T-cell (primary cell): ENCODE data around the gene GAS5. TPM values are rescaled to one million over a fixed set of nuclear protein-coding genes. Genes with fewer than 3 reads are reported as not detected.
A peak's percentile ranks its signal among the peaks of the same experiment; 100 is the strongest.
"Not testable (repeated sequence)": the region's sequence is repeated elsewhere in the genome, so short reads cannot be mapped to it uniquely, and the experiment has no call there.

Experiments
- ATAC-seq, 4 experiments: fragments of 200-7000 bp in 3 of 4; fragments of 150-1000 bp in 1 of 4; cut with Tn5 transposase; replicated peaks in 1 of 4; 1 replicate in 3 of 4; 2 replicates in 1 of 4; pipeline ENCODE4 v1.10.0; 2021; ENCODE audit warnings: moderate library complexity in 3 of 4, mild to moderate bottlenecking in 2 of 4, moderate number of reproducible peaks in 1 of 4
- CTCF ChIA-PET, 2 donors: fragments of 300-600 bp; sonication (Branson Sonifier 250); formaldehyde crosslinking; loops; one replicate each; lab custom pipeline; 2022; ENCODE audit warnings: antibody characterized with exemption in 2 of 2; lab: Charles Lee
- POLR2A ChIA-PET, 2 donors: fragments of 300-600 bp; sonication (Branson Sonifier 250); formaldehyde crosslinking; loops; one replicate each; lab custom pipeline; 2022; ENCODE audit warnings: antibody characterized with exemption in 2 of 2; lab: Charles Lee
- DNase-seq, 35 experiments: peaks; one replicate each; pipeline versions ENCODE4 v3.0.0 to v3.0.0-alpha.2; 2013 to 2023
- H3K27ac ChIP-seq: one replicate; pipeline ENCODE4 v1.5.1; 2013; ENCODE audit warnings: low read length
- H3K27me3 ChIP-seq, 2 experiments: replicated peaks in 1 of 2; 1 replicate in 1 of 2; 2 replicates in 1 of 2; pipeline versions ENCODE4 v1.6.1 to v1.7.0; 2013; ENCODE audit warnings: low read length in 1 of 2, mixed read lengths in 1 of 2; ENCODE audit not compliant: control insufficient read depth in 2 of 2, insufficient read depth in 2 of 2; ENCODE audit errors: extremely low read depth in 1 of 2
- H3K36me3 ChIP-seq, 2 donors: 1 replicate in 1 of 2; 2 replicates in 1 of 2; pipeline versions ENCODE4 v1.6.1 to v1.7.0; 2013; ENCODE audit warnings: low read length in 1 of 2; ENCODE audit not compliant: control insufficient read depth in 2 of 2, insufficient read depth in 1 of 2; ENCODE audit errors: extremely low read depth in 1 of 2
- H3K4me1 ChIP-seq, 2 experiments: 1 replicate in 1 of 2; 2 replicates in 1 of 2; pipeline versions ENCODE4 v1.6.1 to v1.7.0; 2013; ENCODE audit warnings: low read length in 2 of 2, mixed read lengths in 1 of 2; ENCODE audit not compliant: insufficient read depth in 2 of 2, control insufficient read depth in 1 of 2; ENCODE audit errors: extremely low read depth in 1 of 2
- H3K4me3 ChIP-seq, 2 donors: 1 replicate in 1 of 2; 2 replicates in 1 of 2; pipeline versions ENCODE4 v1.5.1 to v1.7.0; 2013; ENCODE audit warnings: mild to moderate bottlenecking in 2 of 2, low read length in 1 of 2, moderate library complexity in 1 of 2; ENCODE audit not compliant: control insufficient read depth in 1 of 2; ENCODE audit errors: extremely low read depth in 1 of 2
- H3K9me3 ChIP-seq: 2 replicates; pipeline ENCODE4 v1.7.0; 2013
- H3K27ac Mint-ChIP-seq, 2 donors: one replicate each; pipeline ENCODE4 v1.8.0; 2020 to 2021; ENCODE audit warnings: mild to moderate bottlenecking in 2 of 2, mixed read lengths in 2 of 2
- H3K27me3 Mint-ChIP-seq, 2 donors: one replicate each; pipeline ENCODE4 v1.8.0; 2021 to 2022; ENCODE audit warnings: mixed read lengths in 2 of 2
- H3K36me3 Mint-ChIP-seq: one replicate; pipeline ENCODE4 v1.8.0; 2021; ENCODE audit warnings: mixed read lengths
- H3K4me1 Mint-ChIP-seq, 3 donors: one replicate each; pipeline ENCODE4 v1.8.0; 2020 to 2022; ENCODE audit warnings: mixed read lengths in 3 of 3, mild to moderate bottlenecking in 1 of 3
- H3K4me3 Mint-ChIP-seq, 3 donors: one replicate each; pipeline ENCODE4 v1.8.0; 2020 to 2022; ENCODE audit warnings: mild to moderate bottlenecking in 3 of 3, mixed read lengths in 3 of 3, moderate library complexity in 3 of 3
- H3K9me3 Mint-ChIP-seq, 3 donors: one replicate each; pipeline ENCODE4 v1.8.0; 2020 to 2022; ENCODE audit warnings: mixed read lengths in 3 of 3
- WGBS: methylation state at CpG from one replicate; pipeline ENCODE4 v1.1.5; 2013; ENCODE audit warnings: missing lambda C conversion rate; ENCODE audit not compliant: insufficient coverage; 5-methylcytosine and 5-hydroxymethylcytosine counted together
- total RNA-seq, 35 experiments: library from RNA in 6 of 35; stranded (reverse) in 6 of 35; fragments of 120-200 nt in 1 of 35; gene quantifications; one replicate each; pipeline versions ENCODE4 v1.2.1 to v1.2.4 and lab custom pipeline; 2013 to 2026

The GAS5 gene
- total RNA-seq, 5 donors from 2014 or later (not counting 1 experiment from before 2014, with no cell fraction given): 638 to 881 (median 772) TPM

DNA sequence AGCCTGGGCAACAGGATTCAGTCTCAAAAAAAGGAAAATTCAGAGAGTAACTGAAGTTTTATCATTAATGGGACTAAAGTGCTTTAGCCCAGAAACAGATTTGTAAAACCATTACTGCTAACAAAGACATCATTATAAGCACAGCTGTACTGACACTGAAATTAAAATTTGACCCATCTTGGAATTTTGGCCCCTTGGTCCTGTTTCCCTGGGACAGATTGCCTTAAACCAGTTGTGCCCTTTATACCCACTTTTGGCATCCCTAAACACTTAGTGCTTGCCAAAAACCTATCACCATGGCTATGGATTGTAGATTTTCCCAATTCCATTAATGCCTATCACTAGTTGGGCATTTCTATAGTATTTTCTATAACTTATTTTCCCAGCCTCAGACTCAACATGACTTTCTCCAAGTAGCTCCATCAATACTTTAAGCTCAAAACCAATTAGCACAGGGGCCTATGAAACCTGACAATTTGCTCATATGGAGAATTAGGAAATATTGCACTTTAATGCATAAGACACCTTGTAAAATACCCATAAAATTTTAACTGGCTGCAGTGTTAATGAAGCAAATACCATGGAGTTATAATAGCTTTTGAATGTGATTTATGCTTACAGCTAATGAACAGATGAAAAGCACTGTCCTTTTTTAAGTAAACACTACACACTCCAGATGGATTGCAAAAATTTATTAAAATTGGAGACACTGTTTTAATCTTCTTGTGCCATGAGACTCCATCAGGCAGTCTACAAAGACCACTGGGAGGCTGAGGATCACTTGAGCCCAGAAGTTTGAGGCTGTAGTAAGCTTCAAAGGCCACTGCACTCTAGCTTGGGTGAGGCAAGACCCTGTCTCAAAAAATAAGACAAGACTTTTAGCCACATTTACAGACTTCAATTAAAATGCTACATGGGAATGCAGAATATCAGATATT is 4.3 kb downstream of the GAS5 start:
- Mint-ChIP-seq H3K27ac (peak overlapping the region; percentile 43 to 98), H3K36me3 (peaks cover 43% of the 10 kb centered on the region), H3K9me3 (no peaks in the 10 kb centered on the region), H3K27me3 (no peaks in the 10 kb centered on the region), H3K4me1 (peaks cover 38 to 50% (median 40%) of the 10 kb centered on the region in 3 donors), H3K4me3 (no peak overlapping the region)
- peaks cover 16 to 19% of the 10 kb centered on the region in 2 experiments for H3K4me1 ChIP-seq
- H3K4me3 ChIP-seq: no peak overlapping the region
- no peaks in the 10 kb centered on the region for H3K9me3 ChIP-seq
- no peaks in the 10 kb centered on the region for H3K27me3 ChIP-seq
- CTCF ChIA-PET: no interaction called here
- H3K36me3 ChIP-seq: peaks cover 16 to 57% of the 10 kb centered on the region in 2 donors
- DNase-seq: no peak
- POLR2A ChIA-PET: interaction anchor here in 1 of 2 donors (0.6 to 1.0 kb wide), 3 partner anchors 12 to 442 kb away, joined by 3 to 4 read pairs (median 4); no protein-coding TSS in a partner anchor
- H3K27ac ChIP-seq: peak overlapping the region; percentile 21
- no peak for ATAC-seq

DNA sequence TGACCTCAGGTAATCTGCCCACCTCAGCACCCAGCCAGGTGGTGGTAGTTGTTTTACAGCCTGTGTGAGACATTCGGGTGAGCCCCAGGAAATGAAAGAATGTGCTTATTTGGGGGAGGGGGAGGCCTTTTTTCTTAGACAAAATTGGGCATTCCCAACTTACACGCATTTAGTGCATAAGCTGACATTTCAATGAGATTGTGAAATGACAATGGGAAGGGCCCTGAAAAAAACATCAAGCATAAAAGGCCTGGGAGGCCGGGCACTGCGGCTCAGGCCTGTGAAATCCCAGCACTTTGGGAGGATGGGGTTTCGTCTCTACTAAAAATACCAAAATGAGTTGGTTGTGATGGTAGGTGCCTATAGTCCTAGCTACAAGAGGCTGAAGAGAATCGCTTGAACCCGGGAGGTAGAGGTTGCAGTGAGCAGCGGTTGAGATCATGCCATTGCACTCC is 5.0 kb downstream of the GAS5 start:
- no peak for ATAC-seq
- Mint-ChIP-seq H3K27ac (peak overlapping the region in 1 of 2 donors; percentile 58), H3K9me3 (no peaks in the 10 kb centered on the region), H3K4me1 (peaks cover 38 to 50% (median 40%) of the 10 kb centered on the region in 3 donors), H3K4me3 (no peak overlapping the region), H3K27me3 (no peaks in the 10 kb centered on the region), H3K36me3 (peaks cover 48% of the 10 kb centered on the region)
- ChIA-PET POLR2A (interaction anchor here in 1 of 2 donors (0.7 to 1.0 kb wide), 2 partner anchors 11 to 36 kb away, joined by 3 to 4 read pairs; no protein-coding TSS in a partner anchor), CTCF (no interaction called here)
- Histone ChIP-seq H3K36me3 (peaks cover 16 to 57% of the 10 kb centered on the region in 2 donors), H3K9me3 (no peaks in the 10 kb centered on the region), H3K4me3 (no peak overlapping the region), H3K27ac (no peak overlapping the region), H3K4me1 (peaks cover 16 to 19% of the 10 kb centered on the region in 2 experiments), H3K27me3 (no peaks in the 10 kb centered on the region)
- 47% methylated on average over 3 of the region's 8 CpGs for WGBS
- DNase-seq: no peak

DNA sequence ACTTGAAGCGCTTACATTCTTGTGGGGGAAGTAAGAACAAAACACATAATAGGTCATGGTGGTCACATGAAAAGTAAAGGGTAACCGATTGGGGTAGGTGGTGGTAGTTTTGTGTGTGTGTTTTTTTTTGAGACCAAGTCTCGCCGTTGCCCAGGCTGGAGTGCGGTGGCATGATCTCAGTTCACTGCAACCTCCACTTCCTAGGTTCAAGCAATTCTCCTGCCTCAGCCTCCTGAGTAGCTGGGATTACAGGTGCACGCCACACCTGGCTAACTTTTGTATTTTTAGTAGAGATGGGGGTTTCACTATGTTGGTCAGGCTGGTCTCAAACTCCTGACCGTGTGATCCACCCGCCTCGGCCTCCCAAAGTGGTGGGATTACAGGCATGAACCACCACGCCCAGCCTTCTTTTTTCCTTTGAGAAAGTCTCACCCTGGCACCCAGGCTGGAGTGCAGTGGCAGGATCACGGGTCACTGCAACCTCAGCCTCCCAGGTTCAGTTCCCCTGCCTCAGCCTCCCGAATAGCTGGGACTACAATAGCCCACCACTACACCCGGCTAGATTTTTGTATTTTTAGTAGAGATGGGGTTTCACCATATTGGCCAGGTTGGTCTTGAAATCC is 5.5 kb downstream of the GAS5 start:
- POLR2A ChIA-PET: interaction anchor here (0.5 to 1.0 kb wide), 4 partner anchors 18 to 1106 kb away, joined by 3 to 4 read pairs (median 3); no protein-coding TSS in a partner anchor
- WGBS: 85% methylated on average over 3 of the region's 13 CpGs
- H3K36me3 ChIP-seq: peaks cover 16 to 60% of the 10 kb centered on the region in 2 donors

DNA sequence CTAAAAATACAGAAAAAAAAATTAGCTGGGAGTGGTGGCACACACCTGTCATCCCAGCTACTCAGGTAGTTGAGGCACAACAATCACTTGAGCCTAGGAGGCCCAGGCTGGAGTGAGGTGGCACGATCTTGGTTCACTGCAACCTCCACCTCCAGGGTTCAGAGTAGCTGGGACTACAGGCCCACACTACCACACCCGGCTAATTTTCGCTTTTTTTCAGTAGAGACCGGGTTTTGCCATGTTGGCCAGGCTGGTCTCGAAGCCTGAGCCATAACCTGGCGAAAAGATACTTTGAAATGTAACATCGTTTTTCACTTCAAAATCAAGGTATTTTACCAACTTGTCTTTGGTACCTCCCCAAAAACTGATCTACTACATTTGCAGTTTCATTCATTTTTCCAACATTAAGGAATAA is 6.1 kb downstream of the GAS5 start:
- H3K9me3 ChIP-seq: no peaks in the 10 kb centered on the region
- ChIA-PET POLR2A (interaction anchor here (0.5 to 0.7 kb wide), 3 partner anchors 13 to 30 kb away, joined by 3 to 4 read pairs (median 3); no protein-coding TSS in a partner anchor), CTCF (interaction anchor here (0.6 to 0.7 kb wide), 2 partner anchors 885 to 1198 kb away, joined by 3 read pairs; no protein-coding TSS in a partner anchor)
- H3K4me1 ChIP-seq: peaks cover 9 to 15% of the 10 kb centered on the region in 2 experiments
- H3K27ac ChIP-seq: no peak overlapping the region
- H3K27me3 ChIP-seq: no peaks in the 10 kb centered on the region
- H3K27me3 Mint-ChIP-seq: no peaks in the 10 kb centered on the region
- H3K27ac Mint-ChIP-seq: peak overlapping the region in 1 of 2 donors; percentile 75
- H3K4me3 ChIP-seq: no peak overlapping the region
- peaks cover 50% of the 10 kb centered on the region for H3K36me3 Mint-ChIP-seq
- H3K4me1 Mint-ChIP-seq: peaks cover 32 to 40% (median 36%) of the 10 kb centered on the region in 3 donors
- DNase-seq (no peak), ATAC-seq (no peak)
- no peak overlapping the region for H3K4me3 Mint-ChIP-seq
- no peaks in the 10 kb centered on the region for H3K9me3 Mint-ChIP-seq
- H3K36me3 ChIP-seq: peaks cover 16 to 64% of the 10 kb centered on the region in 2 donors
- 84% methylated on average over 6 of the region's 7 CpGs for WGBS

More for the DNA sequence above, 5.5 kb downstream of the GAS5 start:
- peaks cover 14 to 16% of the 10 kb centered on the region in 2 experiments for H3K4me1 ChIP-seq
- not testable (repeated sequence) for H3K9me3 Mint-ChIP-seq, H3K4me3 ChIP-seq, DNase-seq, H3K4me3 Mint-ChIP-seq, ATAC-seq, H3K27ac ChIP-seq, H3K27me3 ChIP-seq, H3K27me3 Mint-ChIP-seq, H3K9me3 ChIP-seq
- Mint-ChIP-seq H3K36me3 (peaks cover 52% of the 10 kb centered on the region), H3K4me1 (peaks cover 37 to 45% (median 40%) of the 10 kb centered on the region in 3 donors), H3K27ac (peak overlapping the region in 1 of 2 donors; percentile 75)
- CTCF ChIA-PET: interaction anchor here in 1 of 2 donors (0.7 kb wide), 1 partner anchor 1198 kb away, joined by 3 read pairs; no protein-coding TSS in a partner anchor

DNA sequence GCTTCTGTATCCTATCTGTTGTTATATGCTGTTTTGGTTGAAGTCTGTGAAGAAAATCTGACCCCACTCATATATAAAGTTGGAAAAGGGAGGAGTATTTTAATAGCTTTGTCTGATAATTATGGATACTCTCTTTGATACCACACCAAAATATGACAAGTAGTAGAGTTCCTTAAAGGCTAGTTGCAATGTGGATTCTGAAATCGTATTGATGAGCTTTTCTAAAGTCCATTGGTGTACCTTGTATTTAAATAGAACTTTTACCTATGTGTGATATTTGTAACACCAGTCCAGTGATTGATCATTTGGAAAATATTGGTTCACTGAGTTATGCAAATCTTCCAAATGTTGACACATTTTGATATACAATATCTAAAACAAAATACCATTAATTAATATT is 7.7 kb downstream of the GAS5 start:
- Histone ChIP-seq H3K36me3 (peaks cover 13 to 56% of the 10 kb centered on the region in 2 donors), H3K4me3 (no peak overlapping the region), H3K4me1 (peaks cover 2 to 7% of the 10 kb centered on the region in 2 experiments), H3K27ac (no peak overlapping the region), H3K9me3 (no peaks in the 10 kb centered on the region), H3K27me3 (no peaks in the 10 kb centered on the region)
- ChIA-PET CTCF (interaction anchor here (0.6 kb wide), 2 partner anchors 167 to 822 kb away, joined by 3 read pairs; no protein-coding TSS in a partner anchor), POLR2A (interaction anchor here (0.6 to 1.0 kb wide), 4 partner anchors 16 to 442 kb away, joined by 3 to 4 read pairs (median 4); no protein-coding TSS in a partner anchor)
- H3K9me3 Mint-ChIP-seq: no peaks in the 10 kb centered on the region
- H3K4me3 Mint-ChIP-seq: no peak overlapping the region
- no CpG with 5 or more reads among the region's 1 CpG for WGBS
- ATAC-seq (no peak), DNase-seq (no peak)
- peaks cover 20 to 23% (median 20%) of the 10 kb centered on the region in 3 donors for H3K4me1 Mint-ChIP-seq
- H3K27ac Mint-ChIP-seq: peak overlapping the region in 1 of 2 donors; percentile 28
- H3K27me3 Mint-ChIP-seq: no peaks in the 10 kb centered on the region
- H3K36me3 Mint-ChIP-seq: peaks cover 43% of the 10 kb centered on the region

DNA sequence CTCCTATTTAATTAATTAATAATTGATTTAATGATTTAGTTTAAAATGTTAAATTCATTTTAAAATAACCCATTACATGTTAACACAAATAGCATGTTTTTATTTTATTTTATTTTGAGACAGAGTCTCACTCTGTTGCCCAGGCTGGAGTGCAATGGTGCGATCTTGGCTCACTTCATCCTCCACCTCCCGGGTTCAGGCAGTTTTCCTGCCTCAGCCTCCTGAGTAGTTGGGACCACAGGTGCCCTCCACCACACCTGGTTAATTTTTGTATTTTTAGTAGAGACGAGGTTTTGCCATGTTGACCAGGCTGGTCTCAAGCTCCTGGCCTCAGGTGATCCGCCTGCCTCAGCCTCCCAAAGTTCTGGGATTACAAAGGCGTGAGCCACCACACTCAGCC is 8.2 kb downstream of the GAS5 start:
- ATAC-seq, H3K4me3 Mint-ChIP-seq, H3K4me1 ChIP-seq, H3K9me3 Mint-ChIP-seq, H3K27me3 ChIP-seq, DNase-seq, POLR2A ChIA-PET, H3K27me3 Mint-ChIP-seq, H3K27ac Mint-ChIP-seq, H3K9me3 ChIP-seq, H3K27ac ChIP-seq, CTCF ChIA-PET, H3K4me3 ChIP-seq: not testable (repeated sequence)
- WGBS: 86% methylated on average over 1 of the region's 5 CpGs
- peaks cover 14 to 18% (median 14%) of the 10 kb centered on the region in 3 donors for H3K4me1 Mint-ChIP-seq
- H3K36me3 Mint-ChIP-seq: peaks cover 43% of the 10 kb centered on the region
- H3K36me3 ChIP-seq: peaks cover 8 to 56% of the 10 kb centered on the region in 2 donors
